H7 (cell line): ENCODE results near the gene KANSL3. TPM values are rescaled to one million over a fixed set of nuclear protein-coding genes. Genes with fewer than 3 reads are reported as not detected.
"Not testable (repeated sequence)": the region's sequence is repeated elsewhere in the genome, so short reads cannot be mapped to it uniquely, and the experiment has no call there.

Source experiments
- DNase-seq: peaks from one replicate; pipeline ENCODE4 v3.0.0; 2012
- H3K27me3 ChIP-seq: 2 replicates; pipeline ENCODE4 v1.6.0; 2011; ENCODE audit warnings: mild to moderate bottlenecking, low read length; ENCODE audit not compliant: control insufficient read depth, insufficient read depth
- H3K36me3 ChIP-seq: replicated peaks from 2 replicates; pipeline ENCODE4 v1.5.1; 2011; ENCODE audit warnings: low read length; ENCODE audit not compliant: control insufficient read depth, insufficient read depth
- H3K4me3 ChIP-seq: 2 replicates; pipeline ENCODE4 v1.5.1; 2011; ENCODE audit warnings: low read depth, mild to moderate bottlenecking, control low read depth, low read length, moderate library complexity; ENCODE audit not compliant: insufficient read depth
- total RNA-seq: library from RNA; depleted of rRNA; stranded (reverse); fragments of >200 nt; shearing (Covaris generic); gene quantifications from 2 replicates; pipeline ENCODE4 v1.2.3, GENCODE V29; 2014

The KANSL3 gene
- total RNA-seq, 1 experiment from 2014 or later = 32.3 TPM

- no peak overlapping the region for H3K4me3 ChIP-seq
- H3K36me3 ChIP-seq = no peaks in the 10 kb centered on the region
- no peak for DNase-seq
- H3K27me3 ChIP-seq = no peaks in the 10 kb centered on the region
Measured at GRCh38 chr2:96664366-96664925, 26.3 kb upstream of the KANSL3 start.

- no peaks in the 10 kb centered on the region for H3K36me3 ChIP-seq
- H3K4me3 ChIP-seq = no peak overlapping the region
- H3K27me3 ChIP-seq = no peaks in the 10 kb centered on the region
- no peak for DNase-seq
Measured at GRCh38 chr2:96663829-96664228, 25.7 kb upstream of the KANSL3 start.

- no peaks in the 10 kb centered on the region for H3K36me3 ChIP-seq
- no peak overlapping the region for H3K4me3 ChIP-seq
- H3K27me3 ChIP-seq = no peaks in the 10 kb centered on the region
- no peak for DNase-seq
Measured at GRCh38 chr2:96663177-96663576, 25.1 kb upstream of the KANSL3 start.

GRCh38 chr2:96662360-96662759, 24.2 kb upstream of the KANSL3 start:
- Histone ChIP-seq H3K27me3 (no peaks in the 10 kb centered on the region), H3K4me3 (no peak overlapping the region), H3K36me3 (no peaks in the 10 kb centered on the region)
- no peak for DNase-seq

GRCh38 chr2:96661324-96661723, 23.2 kb upstream of the KANSL3 start:
- no peak for DNase-seq
- H3K36me3 ChIP-seq = no peaks in the 10 kb centered on the region
- no peak overlapping the region for H3K4me3 ChIP-seq
- no peaks in the 10 kb centered on the region for H3K27me3 ChIP-seq

- Histone ChIP-seq H3K36me3 (no peaks in the 10 kb centered on the region), H3K4me3 (no peak overlapping the region), H3K27me3 (no peaks in the 10 kb centered on the region)
- no peak for DNase-seq
Measured at GRCh38 chr2:96656540-96656939, 18.4 kb upstream of the KANSL3 start.

GRCh38 chr2:96655526-96655925, 17.4 kb upstream of the KANSL3 start:
- Histone ChIP-seq H3K36me3 (no peaks in the 10 kb centered on the region), H3K4me3 (no peak overlapping the region), H3K27me3 (no peaks in the 10 kb centered on the region)
- no peak for DNase-seq

GRCh38 chr2:96654791-96655190, 16.7 kb upstream of the KANSL3 start:
- not testable (repeated sequence) for H3K27me3 ChIP-seq, DNase-seq, H3K4me3 ChIP-seq, H3K36me3 ChIP-seq

- Histone ChIP-seq H3K27me3 (no peaks in the 10 kb centered on the region), H3K36me3 (no peaks in the 10 kb centered on the region), H3K4me3 (no peak overlapping the region)
- DNase-seq = no peak
Measured at GRCh38 chr2:96651793-96652192, 13.7 kb upstream of the KANSL3 start.

- Histone ChIP-seq H3K36me3 (no peaks in the 10 kb centered on the region), H3K27me3 (no peaks in the 10 kb centered on the region), H3K4me3 (no peak overlapping the region)
- DNase-seq = no peak
Measured at GRCh38 chr2:96649342-96649741, 11.2 kb upstream of the KANSL3 start.

GRCh38 chr2:96648306-96648930, 10.3 kb upstream of the KANSL3 start:
- H3K27me3 ChIP-seq = no peaks in the 10 kb centered on the region
- no peak overlapping the region for H3K4me3 ChIP-seq
- H3K36me3 ChIP-seq = no peaks in the 10 kb centered on the region
- no peak for DNase-seq

GRCh38 chr2:96647681-96648080, 9.6 kb upstream of the KANSL3 start:
- Histone ChIP-seq H3K36me3 (no peaks in the 10 kb centered on the region), H3K27me3 (no peaks in the 10 kb centered on the region), H3K4me3 (no peak overlapping the region)
- DNase-seq = no peak

- no peaks in the 10 kb centered on the region for H3K36me3 ChIP-seq
- DNase-seq = peak; percentile 91
- H3K4me3 ChIP-seq = peak within 1 kb of the TSS; percentile 17
- no peaks in the 10 kb centered on the region for H3K27me3 ChIP-seq
Measured at GRCh38 chr2:96642564-96643360, 4.7 kb upstream of the KANSL3 start, which contains the start of gene FER1L5. FER1L5 (plus strand) TSS chr2:96642764; CDS start chr2:96642837, 73 bp downstream.

GRCh38 chr2:96637385-96638143, 548 bp downstream of the KANSL3 start:
- peak overlapping the region; percentile 80 for H3K4me3 ChIP-seq
- no peaks in the 10 kb centered on the region for H3K27me3 ChIP-seq
- DNase-seq = peak; percentile 93

More at GRCh38 chr2:96637385-96638143, 548 bp downstream of the KANSL3 start:
- H3K36me3 ChIP-seq = peaks cover 1% of the 10 kb centered on the region
